Liver (tissue), 9 donors: ENCODE data around the gene SNIP1. TPM values are rescaled to one million over a fixed set of nuclear protein-coding genes. Genes with fewer than 3 reads are reported as not detected.

Experiments used
- DNase-seq: peaks from one replicate; pipeline ENCODE4 v3.0.0-alpha.2; 2017; ENCODE audit warnings: low spot score
- H3K27ac ChIP-seq, 2 donors: one replicate each; pipeline ENCODE4 v1.7.0; 2013; ENCODE audit warnings: inconsistent platforms in 2 of 2, low read length in 2 of 2, control low read depth in 1 of 2, low read depth in 1 of 2, mild to moderate bottlenecking in 1 of 2
- H3K27me3 ChIP-seq, 4 donors: one replicate each; pipeline versions ENCODE4 v1.6.1 to v1.7.0; 2013; ENCODE audit warnings: low read length in 3 of 4, inconsistent platforms in 1 of 4, mild to moderate bottlenecking in 1 of 4, moderate library complexity in 1 of 4; ENCODE audit not compliant: control insufficient read depth in 4 of 4, insufficient read depth in 4 of 4
- H3K36me3 ChIP-seq, 4 donors: one replicate each; pipeline versions ENCODE4 v1.6.1 to v1.7.0; 2013; ENCODE audit warnings: low read length in 3 of 4, mild to moderate bottlenecking in 3 of 4, low read depth in 1 of 4, moderate library complexity in 1 of 4; ENCODE audit not compliant: control insufficient read depth in 4 of 4, insufficient read depth in 3 of 4
- H3K4me1 ChIP-seq, 4 donors: one replicate each; pipeline versions ENCODE4 v1.6.1 to v1.7.0; 2013; ENCODE audit warnings: low read length in 3 of 4, mild to moderate bottlenecking in 3 of 4, moderate library complexity in 1 of 4; ENCODE audit not compliant: control insufficient read depth in 4 of 4, insufficient read depth in 4 of 4
- H3K4me3 ChIP-seq, 3 donors: one replicate each; pipeline versions ENCODE4 v1.6.1 to v1.7.0; 2013; ENCODE audit warnings: low read length in 3 of 3, control low read depth in 1 of 3, low read depth in 1 of 3, mild to moderate bottlenecking in 1 of 3
- H3K9ac ChIP-seq, 2 donors: one replicate each; pipeline ENCODE4 v1.7.0; 2013; ENCODE audit warnings: low read length in 2 of 2, mild to moderate bottlenecking in 2 of 2, moderate library complexity in 2 of 2, control low read depth in 1 of 2, low read depth in 1 of 2
- H3K9me3 ChIP-seq, 4 donors: one replicate each; pipeline versions ENCODE4 v1.6.1 to v1.7.0; 2013; ENCODE audit warnings: low read length in 3 of 4; ENCODE audit not compliant: control insufficient read depth in 4 of 4
- ATF3 ChIP-seq: IDR thresholded peaks from 2 replicates; pipeline ENCODE4 v1.6.1; 2016; ENCODE audit warnings: antibody characterized with exemption
- CTCF ChIP-seq: fragments of 150-350 bp; IDR thresholded peaks from 2 replicates; pipeline ENCODE4 v1.5.1; 2017; ENCODE audit warnings: improper control_type of control experiment, low read depth, low read length; ENCODE audit not compliant: missing input control
- EGR1 ChIP-seq, 2 donors: IDR thresholded peaks; 2 replicates each; pipeline ENCODE4 v1.6.1; 2016 to 2018; ENCODE audit warnings: antibody characterized with exemption in 2 of 2, low read depth in 2 of 2
- FOXA1 ChIP-seq: IDR thresholded peaks from 2 replicates; pipeline ENCODE4 v1.6.1; 2016; ENCODE audit warnings: antibody characterized with exemption
- FOXA2 ChIP-seq: IDR thresholded peaks from 2 replicates; pipeline ENCODE4 v1.6.1; 2016; ENCODE audit warnings: antibody characterized with exemption
- GABPA ChIP-seq, 2 donors: IDR thresholded peaks in 1 of 2; conservative IDR thresholded peaks in 1 of 2; 2 replicates each; pipeline ENCODE4 v1.6.1; 2016; ENCODE audit warnings: antibody characterized with exemption in 2 of 2, mild to moderate bottlenecking in 1 of 2, moderate library complexity in 1 of 2
- HNF4A ChIP-seq, 2 donors: conservative IDR thresholded peaks; 2 replicates each; pipeline ENCODE4 v1.6.1; 2016; ENCODE audit warnings: antibody characterized with exemption in 2 of 2, mild to moderate bottlenecking in 2 of 2
- HNF4G ChIP-seq: IDR thresholded peaks from 2 replicates; pipeline ENCODE4 v1.6.1; 2016; ENCODE audit warnings: antibody characterized with exemption
- JUND ChIP-seq, 2 donors: IDR thresholded peaks; 2 replicates each; pipeline ENCODE4 v1.6.1; 2016; ENCODE audit warnings: antibody characterized with exemption in 2 of 2
- MAX ChIP-seq: IDR thresholded peaks from 2 replicates; pipeline ENCODE4 v1.6.1; 2016; ENCODE audit warnings: antibody characterized with exemption
- NR2F2 ChIP-seq: IDR thresholded peaks from 2 replicates; pipeline ENCODE4 v1.6.1; 2016; ENCODE audit warnings: antibody characterized with exemption
- RAD21 ChIP-seq, 2 donors: IDR thresholded peaks; 2 replicates each; pipeline ENCODE4 v1.6.1; 2016; ENCODE audit warnings: antibody characterized with exemption in 2 of 2, mild to moderate bottlenecking in 2 of 2
- REST ChIP-seq: IDR thresholded peaks from 2 replicates; pipeline ENCODE4 v1.6.1; 2016; ENCODE audit warnings: antibody characterized with exemption, mild to moderate bottlenecking
- RXRA ChIP-seq, 2 donors: IDR thresholded peaks; 2 replicates each; pipeline ENCODE4 v1.6.1; 2017 to 2018; ENCODE audit warnings: antibody characterized with exemption in 2 of 2, mild to moderate bottlenecking in 1 of 2
- SP1 ChIP-seq: IDR thresholded peaks from 2 replicates; pipeline ENCODE4 v1.6.1; 2018; ENCODE audit warnings: antibody characterized with exemption, mild to moderate bottlenecking
- TAF1 ChIP-seq: conservative IDR thresholded peaks from 2 replicates; pipeline ENCODE4 v1.6.1; 2016; ENCODE audit warnings: antibody characterized with exemption, mild to moderate bottlenecking
- YY1 ChIP-seq: IDR thresholded peaks from 2 replicates; pipeline ENCODE4 v1.6.1; 2016; ENCODE audit warnings: antibody characterized with exemption, mild to moderate bottlenecking
- ZBTB33 ChIP-seq: IDR thresholded peaks from 2 replicates; pipeline ENCODE4 v1.6.1; 2016; ENCODE audit warnings: antibody characterized with exemption
- WGBS: extraction: QIAGEN DNeasy Blood & Tissue Kit; methylation state at CpG from one replicate; pipeline ENCODE4 v1.1.7; 2013; 5-methylcytosine and 5-hydroxymethylcytosine counted together
- polyA plus RNA-seq, 2 donors: library from polyadenylated mRNA; stranded (reverse) in 1 of 2; unstranded in 1 of 2; fragments of 200-250 nt in 1 of 2; fragments of >200 nt in 1 of 2; fragmentation: Nextera tagmentation in 1 of 2; extraction: Ambion mirVana in 1 of 2; gene quantifications; one replicate each; pipeline versions ENCODE4 v1.2.1 to v1.2.3, GENCODE V29; 2013 to 2015
- total RNA-seq, 2 donors: library from RNA; depleted of rRNA; stranded (reverse); fragments of >200 nt; gene quantifications; one replicate each; pipeline ENCODE4 v1.2.3, GENCODE V29; 2014
- donor health status: healthy.
- donor health status: healthy.
- donor health status: healthy.
- donor health status: healthy.
- donor health status: healthy.

Gene SNIP1
- 1 to 10 TPM; 7.9 to 9.7 TPM for total RNA-seq
- polyA plus RNA-seq, result 1 to 10 TPM; 1.8 to 2.8 TPM

- Histone ChIP-seq H3K36me3 (peaks cover 2 to 13% (median 4%) of the 10 kb centered on the region in 4 donors), H3K4me1 (peaks cover 1 to 31% (median 18%) of the 10 kb centered on the region in 4 donors), H3K4me3 (peak within 1 kb of the TSS; percentile 88 to 99 (median 91)), H3K9ac (peak within 1 kb of the TSS; percentile 58 to 98), H3K27ac (peak within 1 kb of the TSS; percentile 77 to 93), H3K9me3 (no peaks in the 10 kb centered on the region), H3K27me3 (no peaks in the 10 kb centered on the region)
- TF ChIP-seq TAF1, result no peak
- no peak for TF ChIP-seq ZBTB33
- peak; percentile 60 for TF ChIP-seq YY1
- TF ChIP-seq FOXA1, result no peak
- no peak for TF ChIP-seq JUND (IDR thresholded peaks at IDR 0.05)
- no peak for TF ChIP-seq CTCF
- peak in 1 of 2 donors; percentile 21 for TF ChIP-seq RAD21 (IDR thresholded peaks at IDR 0.05)
- no peak for TF ChIP-seq HNF4G
- peak in 1 of 2 donors; percentile 70 for TF ChIP-seq EGR1 (IDR thresholded peaks at IDR 0.05; ENCODE audit: low read depth in 2 of 2)
- no peak for TF ChIP-seq ATF3
- peak; percentile 51 for TF ChIP-seq MAX
- TF ChIP-seq RXRA (IDR thresholded peaks at IDR 0.05), result peak in 1 of 2 donors; percentile 14
- TF ChIP-seq REST, result no peak
- no peak for TF ChIP-seq HNF4A (conservative IDR thresholded peaks at IDR 0.05)
- peak; percentile 76 for TF ChIP-seq NR2F2
- TF ChIP-seq GABPA (IDR thresholded peaks at IDR 0.05 in 1 of 2, conservative IDR thresholded peaks at IDR 0.05 in 1 of 2), result peak; percentile 96 to 99
- peak; percentile 13 for TF ChIP-seq SP1
- no peak for TF ChIP-seq FOXA2
- 13% methylated on average over 54 of the region's 54 CpGs for whole genome bisulfite sequencing
- DNase-seq, result peak; percentile 88
Measured at GRCh38 chr1:37553927-37554808, at the start of gene SNIP1. TSS of gene SNIP1 (minus strand) at chr1:37554293. CDS start at chr1:37554229, 64 bp downstream.
